ENCODE results near the gene THSD4. TPM values are rescaled to one million over a fixed set of nuclear protein-coding genes. Genes with fewer than 3 reads are reported as not detected.

The THSD4 gene
- total RNA-seq, 1 experiment from 2014 or later: 29.0 TPM

- DNase-seq (no peak), ATAC-seq (no peak)
- Histone ChIP-seq H3K9me2 (replicated peaks; ENCODE audit: low read length) (no peaks in the 10 kb centered on the region), H3K9me3 (ENCODE audit: low read length) (no peaks in the 10 kb centered on the region), H2AFZ (ENCODE audit: low read length) (no peak overlapping the region), H3K4me1 (ENCODE audit: insufficient read depth, low read length) (peaks cover 66% of the 10 kb centered on the region), H3K9ac (ENCODE audit: low read length) (peak overlapping the region; percentile 96; the same call in 1 of the 2 replicates), H3K36me3 (ENCODE audit: low read depth, low read length) (peaks cover 7% of the 10 kb centered on the region), H3K27me3 (ENCODE audit: low read length) (no peaks in the 10 kb centered on the region), H4K20me1 (ENCODE audit: low read length) (no peaks in the 10 kb centered on the region), H3K79me2 (ENCODE audit: low read length) (no peaks in the 10 kb centered on the region), H3K27ac (ENCODE audit: low read length) (peak overlapping the region; percentile 99), H3K4me2 (ENCODE audit: low read length) (no peak overlapping the region), H3F3A (ENCODE audit: low read length, unreplicated experiment) (peaks cover 22% of the 10 kb centered on the region), H3K4me3 (ENCODE audit: low read length) (no peak overlapping the region)
- no TSS peak for BruUV-seq (replicated peaks)
- ChIA-PET POLR2A (ENCODE audit: unreplicated experiment) (no interaction called here), CTCF (no interaction called here)
- intact Hi-C loops (cut with micrococcal nuclease): no loop called here
- TF ChIP-seq EZH2 (IDR thresholded peaks at IDR 0.05; ENCODE audit: low read length, unreplicated experiment): no peak
Measured at GRCh38 chr15:71749500-71749899, 634.2 kb downstream of the THSD4 start.

- intact Hi-C loops (cut with micrococcal nuclease): loop anchor here (1.0 kb wide), 2 partner anchors 49 to 404 kb away; no protein-coding TSS in a partner anchor
Measured at GRCh38 chr15:71752128-71752527, 636.9 kb downstream of the THSD4 start.

GRCh38 chr15:71752604-71753289 is 637.5 kb downstream of the THSD4 start:
- intact Hi-C loops (cut with micrococcal nuclease): loop anchor here (1.0 kb wide), 2 partner anchors 49 to 404 kb away; no protein-coding TSS in a partner anchor
- H3K4me3 ChIP-seq (ENCODE audit: low read length): no peak overlapping the region
- CTCF ChIA-PET: interaction anchor here (0.5 to 1.7 kb wide), 8 partner anchors 9 to 404 kb away, joined by 3 to 78 read pairs (median 11); no protein-coding TSS in a partner anchor
- ATAC-seq (peak; percentile 76), DNase-seq (peak; percentile 97)
- H4K20me1 ChIP-seq (ENCODE audit: low read length): no peaks in the 10 kb centered on the region
- H3K36me3 ChIP-seq (ENCODE audit: low read depth, low read length): peaks cover 13% of the 10 kb centered on the region
- peaks cover 18% of the 10 kb centered on the region for H3F3A ChIP-seq (ENCODE audit: low read length, unreplicated experiment)
- H3K27me3 ChIP-seq (ENCODE audit: low read length): no peaks in the 10 kb centered on the region
- H3K79me2 ChIP-seq (ENCODE audit: low read length): no peaks in the 10 kb centered on the region
- H3K9me3 ChIP-seq (ENCODE audit: low read length): no peaks in the 10 kb centered on the region
- peaks cover 42% of the 10 kb centered on the region for H3K4me1 ChIP-seq (ENCODE audit: insufficient read depth, low read length)
- BruUV-seq (replicated peaks): TSS peak; percentile 23
- H3K9me2 ChIP-seq (replicated peaks; ENCODE audit: low read length): no peaks in the 10 kb centered on the region
- POLR2A ChIA-PET (ENCODE audit: unreplicated experiment): interaction anchor here (0.5 to 1.0 kb wide), 4 partner anchors 9 to 315 kb away, joined by 3 to 5 read pairs (median 4); no protein-coding TSS in a partner anchor
- peak overlapping the region; percentile 88 for H3K27ac ChIP-seq (ENCODE audit: low read length)
- peak overlapping the region; percentile 49 for H3K4me2 ChIP-seq (ENCODE audit: low read length)
- peak overlapping the region; percentile 50 for H3K9ac ChIP-seq (ENCODE audit: low read length)
- H2AFZ ChIP-seq (ENCODE audit: low read length): no peak overlapping the region
- TF ChIP-seq CTCF (conservative IDR thresholded peaks at IDR 0.05; ENCODE audit: low read depth, low read length) (peak; percentile 85), EZH2phosphoT487 (IDR thresholded peaks at IDR 0.05; ENCODE audit: borderline replicate concordance, low read length) (no peak)

More at GRCh38 chr15:71752128-71752527, 636.9 kb downstream of the THSD4 start:
- Histone ChIP-seq H3K9me3 (ENCODE audit: low read length) (no peaks in the 10 kb centered on the region), H3K79me2 (ENCODE audit: low read length) (no peaks in the 10 kb centered on the region), H3K27ac (ENCODE audit: low read length) (peak overlapping the region; percentile 88), H3K4me3 (ENCODE audit: low read length) (no peak overlapping the region), H3K9ac (ENCODE audit: low read length) (peak overlapping the region; percentile 55), H3K36me3 (ENCODE audit: low read depth, low read length) (peaks cover 13% of the 10 kb centered on the region), H3F3A (ENCODE audit: low read length, unreplicated experiment) (peaks cover 21% of the 10 kb centered on the region), H2AFZ (ENCODE audit: low read length) (no peak overlapping the region), H3K27me3 (ENCODE audit: low read length) (no peaks in the 10 kb centered on the region), H3K9me2 (replicated peaks; ENCODE audit: low read length) (no peaks in the 10 kb centered on the region), H4K20me1 (ENCODE audit: low read length) (no peaks in the 10 kb centered on the region), H3K4me2 (ENCODE audit: low read length) (peak overlapping the region; percentile 42), H3K4me1 (ENCODE audit: insufficient read depth, low read length) (peaks cover 46% of the 10 kb centered on the region)
- no peak for TF ChIP-seq EZH2phosphoT487 (IDR thresholded peaks at IDR 0.05; ENCODE audit: borderline replicate concordance, low read length)
- no peak for TF ChIP-seq CTCF (conservative IDR thresholded peaks at IDR 0.05; ENCODE audit: low read depth, low read length)
- ChIA-PET CTCF (interaction anchor here (0.8 to 1.7 kb wide), 7 partner anchors 8 to 404 kb away, joined by 3 to 78 read pairs (median 10); no protein-coding TSS in a partner anchor), POLR2A (ENCODE audit: unreplicated experiment) (interaction anchor here (0.5 to 1.0 kb wide), 3 partner anchors 10 to 83 kb away, joined by 3 to 5 read pairs (median 5); no protein-coding TSS in a partner anchor)
- no TSS peak for BruUV-seq (replicated peaks)
- ATAC-seq (no peak), DNase-seq (no peak)
